Measurements from ENCODE around the gene SNORC.
A peak's percentile ranks its signal among the peaks of the same experiment; 100 is the strongest.
"Not testable (repeated sequence)": the region's sequence is repeated elsewhere in the genome, so short reads cannot be mapped to it uniquely, and the experiment has no call there.

Gene SNORC

GRCh38 chr2:232896720-232897597, 26.9 kb downstream of the SNORC start:
- DNase-seq (ENCODE audit: low spot score), result no peak

- no peak for DNase-seq (ENCODE audit: low spot score)
Measured at GRCh38 chr2:232897598-232898408, 27.7 kb downstream of the SNORC start.

- DNase-seq (ENCODE audit: low spot score), result no peak
Measured at GRCh38 chr2:232898592-232899543, 28.8 kb downstream of the SNORC start.

GRCh38 chr2:232900811-232901735, 31.0 kb downstream of the SNORC start:
- no peak for DNase-seq (ENCODE audit: low spot score)

- DNase-seq (ENCODE audit: low spot score), result peak; percentile 97
Measured at GRCh38 chr2:232901736-232902578, 31.9 kb downstream of the SNORC start.

GRCh38 chr2:232903989-232904388, 33.9 kb downstream of the SNORC start:
- DNase-seq (ENCODE audit: low spot score), result no peak

GRCh38 chr2:232906867-232907717, 37.0 kb downstream of the SNORC start:
- DNase-seq (ENCODE audit: low spot score), result not testable (repeated sequence)

GRCh38 chr2:232907718-232908085, 37.6 kb downstream of the SNORC start:
- DNase-seq (ENCODE audit: low spot score), result not testable (repeated sequence)

- no peak for DNase-seq (ENCODE audit: low spot score)
Measured at GRCh38 chr2:232908695-232909094, 38.6 kb downstream of the SNORC start.

GRCh38 chr2:232910376-232910775, 40.3 kb downstream of the SNORC start:
- no peak for DNase-seq (ENCODE audit: low spot score)

- no peak for DNase-seq (ENCODE audit: low spot score)
Measured at GRCh38 chr2:232911712-232912277, 41.7 kb downstream of the SNORC start.

- no peak for DNase-seq (ENCODE audit: low spot score)
Measured at GRCh38 chr2:232913903-232914302, 43.8 kb downstream of the SNORC start.

GRCh38 chr2:232919141-232919540, 49.1 kb downstream of the SNORC start:
- no peak for DNase-seq (ENCODE audit: low spot score)

GRCh38 chr2:232920055-232920454, 50.0 kb downstream of the SNORC start:
- no peak for DNase-seq (ENCODE audit: low spot score)

- no peak for DNase-seq (ENCODE audit: low spot score)
Measured at GRCh38 chr2:232920760-232921159, 50.7 kb downstream of the SNORC start.

GRCh38 chr2:232924433-232924832, 54.4 kb downstream of the SNORC start:
- DNase-seq (ENCODE audit: low spot score), result no peak

GRCh38 chr2:232925153-232925820, 55.2 kb downstream of the SNORC start:
- DNase-seq (ENCODE audit: low spot score), result no peak

GRCh38 chr2:232925821-232926156, 55.7 kb downstream of the SNORC start:
- DNase-seq (ENCODE audit: low spot score), result no peak
